Activated CD8-positive, alpha-beta memory T cell treated with anti-CD3 and anti-CD28 coated beads, Interleukin-2, amount 50 U/mL, for 1 hour (primary cell): Measurements from ENCODE around the gene HIGD1B.

Experiments
- DNase-seq: peaks from one replicate; pipeline ENCODE4 v3.0.0-alpha.2; 2020; ENCODE audit errors: extremely low read depth

The HIGD1B gene

GRCh38 chr17:44837196-44837595, 10.5 kb upstream of the HIGD1B start:
- no peak for DNase-seq

GRCh38 chr17:44840274-44840673, 7.4 kb upstream of the HIGD1B start:
- DNase-seq = no peak

- DNase-seq = no peak
These were observed 6.7 kb upstream of the HIGD1B start for GRCh38 chr17:44840936-44841335.

GRCh38 chr17:44842748-44843147, 4.9 kb upstream of the HIGD1B start:
- no peak for DNase-seq

GRCh38 chr17:44844390-44844830, 3.3 kb upstream of the HIGD1B start:
- DNase-seq = no peak

- DNase-seq = no peak
These were observed 1.5 kb upstream of the HIGD1B start for GRCh38 chr17:44846206-44846605.

GRCh38 chr17:44848257-44848795, 643 bp downstream of the HIGD1B start:
- no peak for DNase-seq

GRCh38 chr17:44848961-44849489, 1.3 kb downstream of the HIGD1B start:
- no peak for DNase-seq

GRCh38 chr17:44850025-44850424, 2.3 kb downstream of the HIGD1B start:
- no peak for DNase-seq

- no peak for DNase-seq
These were observed 2.9 kb downstream of the HIGD1B start for GRCh38 chr17:44850612-44851011.

- no peak for DNase-seq
These were observed 6.5 kb downstream of the HIGD1B start for GRCh38 chr17:44854192-44854591.

GRCh38 chr17:44859701-44860100, 12.0 kb downstream of the HIGD1B start:
- no peak for DNase-seq

- DNase-seq = no peak
These were observed 14.7 kb downstream of the HIGD1B start for GRCh38 chr17:44862278-44862914.

GRCh38 chr17:44863061-44863918, 15.6 kb downstream of the HIGD1B start:
- DNase-seq = no peak

GRCh38 chr17:44864831-44865230, 17.1 kb downstream of the HIGD1B start:
- DNase-seq = no peak

GRCh38 chr17:44865231-44865660, 17.6 kb downstream of the HIGD1B start:
- DNase-seq = peak; percentile 47

GRCh38 chr17:44865931-44866330, 18.2 kb downstream of the HIGD1B start:
- DNase-seq = no peak

- no peak for DNase-seq
These were observed 20.2 kb downstream of the HIGD1B start for GRCh38 chr17:44867841-44868240.

GRCh38 chr17:44871556-44871955, 23.9 kb downstream of the HIGD1B start:
- DNase-seq = no peak

- no peak for DNase-seq
These were observed 24.6 kb downstream of the HIGD1B start for GRCh38 chr17:44872131-44872768.

GRCh38 chr17:44875761-44876160, 28.1 kb downstream of the HIGD1B start:
- DNase-seq = no peak

- no peak for DNase-seq
These were observed 29.4 kb downstream of the HIGD1B start for GRCh38 chr17:44877121-44877520.
